ENCODE data around the gene HMOX2.

Gene HMOX2

GRCh38 chr16:4460936-4461249 lies 15.3 kb upstream of the HMOX2 start:
- no peak for TF ChIP-seq CTCF (IDR thresholded peaks at IDR 0.05; ENCODE audit: control extremely low read depth, extremely low read depth, low read depth, missing control alignments)
- ChIA-PET CTCF (interaction anchor here (1.5 kb wide), 1 partner anchor 11 kb away, joined by 7 read pairs; no protein-coding TSS in a partner anchor), POLR2A (no interaction called here)
- DNase-seq (ENCODE audit: extremely low spot score) = no peak

- POLR2A ChIA-PET = no interaction called here
Observed at GRCh38 chr16:4461250-4462085, 14.7 kb upstream of the HMOX2 start.

GRCh38 chr16:4463522-4464163 lies 12.6 kb upstream of the HMOX2 start:
- DNase-seq (ENCODE audit: extremely low spot score) = no peak
- POLR2A ChIA-PET = no interaction called here
- CTCF ChIA-PET = interaction anchor here (0.9 to 2.2 kb wide), 2 partner anchors 7 to 12 kb away, joined by 3 to 7 read pairs; partner anchors contain the start of genes HMOX2 and NMRAL1

More at GRCh38 chr16:4461250-4462085, 14.7 kb upstream of the HMOX2 start:
- no peak for TF ChIP-seq CTCF (IDR thresholded peaks at IDR 0.05; ENCODE audit: control extremely low read depth, extremely low read depth, low read depth, missing control alignments)
- DNase-seq (ENCODE audit: extremely low spot score) = no peak
- CTCF ChIA-PET = interaction anchor here (1.5 kb wide), 1 partner anchor 11 kb away, joined by 7 read pairs; no protein-coding TSS in a partner anchor

GRCh38 chr16:4465977-4466779 lies 10.0 kb upstream of the HMOX2 start:
- ChIA-PET CTCF (interaction anchor here (1.3 kb wide), 1 partner anchor 10 kb away, joined by 4 read pairs; the partner anchor contains the start of gene HMOX2), POLR2A (no interaction called here)
- no peak for TF ChIP-seq CTCF (IDR thresholded peaks at IDR 0.05; ENCODE audit: control extremely low read depth, extremely low read depth, low read depth, missing control alignments)
- no peak for DNase-seq (ENCODE audit: extremely low spot score)

More at GRCh38 chr16:4463522-4464163, 12.6 kb upstream of the HMOX2 start:
- no peak for TF ChIP-seq CTCF (IDR thresholded peaks at IDR 0.05; ENCODE audit: control extremely low read depth, extremely low read depth, low read depth, missing control alignments)

GRCh38 chr16:4467916-4468315 lies 8.3 kb upstream of the HMOX2 start:
- POLR2A ChIA-PET = no interaction called here
- no peak for TF ChIP-seq CTCF (IDR thresholded peaks at IDR 0.05; ENCODE audit: control extremely low read depth, extremely low read depth, low read depth, missing control alignments)
- CTCF ChIA-PET = no interaction called here
- no peak for DNase-seq (ENCODE audit: extremely low spot score)

GRCh38 chr16:4468972-4469371 lies 7.2 kb upstream of the HMOX2 start:
- POLR2A ChIA-PET = interaction anchor here (0.6 kb wide), 1 partner anchor 1303 kb away, joined by 3 read pairs; no protein-coding TSS in a partner anchor
- CTCF ChIA-PET = interaction anchor here (0.7 kb wide), 1 partner anchor 9 kb away, joined by 3 read pairs; no protein-coding TSS in a partner anchor
- DNase-seq (ENCODE audit: extremely low spot score) = no peak
- TF ChIP-seq CTCF (IDR thresholded peaks at IDR 0.05; ENCODE audit: control extremely low read depth, extremely low read depth, low read depth, missing control alignments) = no peak

All from GM10248 (cell line).